Stomach (tissue), 9 donors: ENCODE measurements around the gene WDR62. TPM values are rescaled to one million over a fixed set of nuclear protein-coding genes. Genes with fewer than 3 reads are reported as not detected.
"Not testable (repeated sequence)": the region's sequence is repeated elsewhere in the genome, so short reads cannot be mapped to it uniquely, and the experiment has no call there.

ENCODE experiments used
- DNase-seq, 2 donors: peaks; one replicate each; pipeline versions ENCODE4 v3.0.0 to v3.0.0-alpha.2; 2013 to 2019
- H3K27ac ChIP-seq, 5 donors: fragments of 200-600 bp in 4 of 5; sonication (generic) in 4 of 5; one replicate each; pipeline ENCODE4 v1.5.1; 2013 to 2019; ENCODE audit warnings: mild to moderate bottlenecking in 1 of 5, moderate library complexity in 1 of 5
- H3K27me3 ChIP-seq, 3 donors: fragments of 200-600 bp; sonication (generic); one replicate each; pipeline ENCODE4 v1.5.1; 2017 to 2019; ENCODE audit warnings: mixed run types in 1 of 3
- H3K36me3 ChIP-seq, 4 donors: fragments of 200-600 bp; sonication (generic); 1 replicate in 3 of 4; 2 replicates in 1 of 4; pipeline ENCODE4 v1.5.1; 2016 to 2019
- H3K4me1 ChIP-seq, 4 donors: fragments of 200-600 bp; sonication (generic); one replicate each; pipeline ENCODE4 v1.5.1; 2016 to 2019
- H3K4me3 ChIP-seq, 4 donors: fragments of 200-600 bp; sonication (generic) in 3 of 4; one replicate each; pipeline ENCODE4 v1.5.1; 2016 to 2019; ENCODE audit warnings: mild to moderate bottlenecking in 1 of 4
- H3K9me3 ChIP-seq, 4 donors: fragments of 200-600 bp; sonication (generic); one replicate each; pipeline ENCODE4 v1.5.1; 2016 to 2019
- CTCF ChIP-seq, 7 experiments: fragments of 450-650 bp in 4 of 7; fragments of 200-600 bp in 3 of 7; sonication (generic) in 3 of 7; IDR thresholded peaks; one replicate each; pipeline ENCODE4 v1.5.1; 2016 to 2019; ENCODE audit warnings: antibody characterized with exemption in 7 of 7, control low read depth in 2 of 7, mild to moderate bottlenecking in 1 of 7
- EP300 ChIP-seq: sonication (generic); formaldehyde crosslinking; IDR thresholded peaks from one replicate; pipeline ENCODE4 v1.6.1; 2017; ENCODE audit warnings: antibody characterized with exemption
- POLR2A ChIP-seq, 4 donors: fragments of 450-650 bp; IDR thresholded peaks; one replicate each; pipeline ENCODE4 v1.6.1; 2016; ENCODE audit warnings: antibody characterized with exemption in 4 of 4, control low read depth in 2 of 4, mild to moderate bottlenecking in 1 of 4, moderate library complexity in 1 of 4
- POLR2AphosphoS5 ChIP-seq, 3 donors: sonication (generic); formaldehyde crosslinking; IDR thresholded peaks; one replicate each; pipeline ENCODE4 v1.6.1; 2016; ENCODE audit warnings: antibody characterized with exemption in 3 of 3
- WGBS, 5 donors: extraction: QIAGEN DNeasy Blood & Tissue Kit in 3 of 5; methylation state at CpG; one replicate each; pipeline versions ENCODE4 v1.1.5 to v1.1.7; 2013 to 2018; 5-methylcytosine and 5-hydroxymethylcytosine counted together
- intact Hi-C: fragments of 100-400 bp; cut with DNase I; formaldehyde crosslinking; loops from one replicate; pipeline ENCODE4 v1.15.1; 2023; ENCODE audit warnings: low total_unique reads
- polyA plus RNA-seq, 3 donors: library from polyadenylated mRNA; stranded (reverse); fragments of 200-250 nt; gene quantifications; one replicate each; pipeline ENCODE4 v1.2.3, GENCODE V29; 2013
- total RNA-seq, 5 donors: library from RNA; depleted of rRNA; stranded (reverse); fragments of >200 nt; gene quantifications; one replicate each; pipeline versions ENCODE4 v1.1.0 to v1.2.3, GENCODE V29; 2014 to 2016
- donor health status: healthy with polysubstance abuse.
- donor health status: Bipolar disorder and iron deficiency.
- donor health status: healthy.

The WDR62 gene
- total and polyA plus RNA-seq, 8 donors = 0.29 to 15.2 (median 1.8) TPM

GRCh38 chr19:36067681-36068080, 13.0 kb downstream of the WDR62 start:
- DNase-seq = no peak
- Histone ChIP-seq H3K27ac (no peak overlapping the region), H3K9me3 (no peaks in the 10 kb centered on the region), H3K36me3 (peaks cover 0 to 9% (median 0%) of the 10 kb centered on the region in 4 donors), H3K27me3 (no peaks in the 10 kb centered on the region), H3K4me1 (peaks cover 0 to 12% (median 10%) of the 10 kb centered on the region in 4 donors), H3K4me3 (no peak overlapping the region)
- intact Hi-C loops = no loop called here
- no peak for TF ChIP-seq POLR2AphosphoS5 (IDR thresholded peaks at IDR 0.05)
- no peak for TF ChIP-seq EP300
- no peak for TF ChIP-seq POLR2A (IDR thresholded peaks at IDR 0.05)
- no peak for TF ChIP-seq CTCF (IDR thresholded peaks at IDR 0.05)
- WGBS, 5 donors = 93 to 98% (median 95%) methylated on average over 5 to 11 of the region's 11 CpGs

GRCh38 chr19:36068810-36069499, 14.3 kb downstream of the WDR62 start:
- H3K27me3 ChIP-seq, H3K4me3 ChIP-seq, H3K27ac ChIP-seq, H3K9me3 ChIP-seq, intact Hi-C loops, DNase-seq: not testable (repeated sequence)
- peaks cover 0 to 12% (median 10%) of the 10 kb centered on the region in 4 donors for H3K4me1 ChIP-seq
- peaks cover 0 to 19% (median 0%) of the 10 kb centered on the region in 4 donors for H3K36me3 ChIP-seq
- WGBS, 5 donors = 97 to 98% (median 98%) methylated on average over 16 to 48 of the region's 57 CpGs

GRCh38 chr19:36072081-36072480, 17.4 kb downstream of the WDR62 start:
- Histone ChIP-seq H3K4me1 (peaks cover 0 to 12% (median 10%) of the 10 kb centered on the region in 4 donors), H3K27me3 (no peaks in the 10 kb centered on the region), H3K27ac (no peak overlapping the region), H3K36me3 (peaks cover 0 to 17% (median 0%) of the 10 kb centered on the region in 4 donors), H3K4me3 (no peak overlapping the region), H3K9me3 (no peaks in the 10 kb centered on the region)
- TF ChIP-seq EP300 (no peak), POLR2A (IDR thresholded peaks at IDR 0.05) (no peak), POLR2AphosphoS5 (IDR thresholded peaks at IDR 0.05) (no peak), CTCF (IDR thresholded peaks at IDR 0.05) (no peak)
- no peak for DNase-seq
- intact Hi-C loops = no loop called here
- 87 to 95% (median 92%) methylated on average over 8 of the region's 8 CpGs for WGBS, 5 donors

- no peaks in the 10 kb centered on the region for H3K9me3 ChIP-seq
- H3K4me1 ChIP-seq = peaks cover 0 to 12% (median 10%) of the 10 kb centered on the region in 4 donors
- no peak for TF ChIP-seq EP300
- TF ChIP-seq POLR2A (IDR thresholded peaks at IDR 0.05) = no peak
- TF ChIP-seq POLR2AphosphoS5 (IDR thresholded peaks at IDR 0.05) = no peak
- no peak for TF ChIP-seq CTCF (IDR thresholded peaks at IDR 0.05)
- DNase-seq = no peak
- H3K4me3 ChIP-seq = no peak overlapping the region
- H3K36me3 ChIP-seq = peaks cover 0 to 10% (median 0%) of the 10 kb centered on the region in 4 donors
- no peaks in the 10 kb centered on the region for H3K27me3 ChIP-seq
- 87 to 90% (median 89%) methylated on average over 10 of the region's 10 CpGs for WGBS, 5 donors
- no peak overlapping the region for H3K27ac ChIP-seq
- intact Hi-C loops = no loop called here
These were observed 18.6 kb downstream of the WDR62 start for GRCh38 chr19:36073121-36073876.
